Right renal cortex interstitium (tissue), 3 donors: ENCODE data around the gene KCNG4. TPM values are rescaled to one million over a fixed set of nuclear protein-coding genes. Genes with fewer than 3 reads are reported as not detected.
"Not testable (repeated sequence)": the region's sequence is repeated elsewhere in the genome, so short reads cannot be mapped to it uniquely, and the experiment has no call there.

ENCODE experiments used
- DNase-seq, 3 donors: peaks; one replicate each; pipeline ENCODE4 v3.0.0-alpha.2; 2013; ENCODE audit warnings: low read depth in 3 of 3, low spot score in 2 of 3
- polyA plus RNA-seq, 3 donors: library from polyadenylated mRNA; unstranded; fragments of 120-200 nt; gene quantifications; one replicate each; pipeline ENCODE4 v1.2.1, GENCODE V29; 2013; ENCODE audit not compliant: insufficient read length in 3 of 3

Gene KCNG4
- polyA plus RNA-seq, 3 donors, result 0.07 TPM; not detected in 2

- DNase-seq, result no peak
Measured at GRCh38 chr16:84209989-84210388, 29.8 kb downstream of the KCNG4 start.

- no peak for DNase-seq
Measured at GRCh38 chr16:84207879-84208278, 31.9 kb downstream of the KCNG4 start.

GRCh38 chr16:84207251-84207650 lies 32.6 kb downstream of the KCNG4 start:
- peak in 1 of 3 donors; percentile 32 for DNase-seq

GRCh38 chr16:84205976-84206691 lies 33.7 kb downstream of the KCNG4 start:
- DNase-seq, result no peak

- not testable (repeated sequence) for DNase-seq
Measured at GRCh38 chr16:84205123-84205522, 34.7 kb downstream of the KCNG4 start.

GRCh38 chr16:84204551-84204950 lies 35.3 kb downstream of the KCNG4 start:
- not testable (repeated sequence) for DNase-seq

GRCh38 chr16:84199861-84200260 lies 40.0 kb downstream of the KCNG4 start:
- no peak for DNase-seq

GRCh38 chr16:84199097-84199496 lies 40.7 kb downstream of the KCNG4 start:
- no peak for DNase-seq

GRCh38 chr16:84198401-84198800 lies 41.4 kb downstream of the KCNG4 start:
- no peak for DNase-seq

- DNase-seq, result no peak
Measured at GRCh38 chr16:84197466-84198128, 42.2 kb downstream of the KCNG4 start.

- no peak for DNase-seq
Measured at GRCh38 chr16:84196727-84197394, 43.0 kb downstream of the KCNG4 start.

GRCh38 chr16:84196101-84196500 lies 43.7 kb downstream of the KCNG4 start:
- no peak for DNase-seq

GRCh38 chr16:84195201-84196093 lies 44.4 kb downstream of the KCNG4 start:
- DNase-seq, result no peak

- DNase-seq, result no peak
Measured at GRCh38 chr16:84194470-84195200, 45.2 kb downstream of the KCNG4 start.

GRCh38 chr16:84194018-84194417 lies 45.8 kb downstream of the KCNG4 start:
- DNase-seq, result no peak

- DNase-seq, result no peak
Measured at GRCh38 chr16:84193480-84193879, 46.3 kb downstream of the KCNG4 start.

- no peak for DNase-seq
Measured at GRCh38 chr16:84191466-84191865, 48.3 kb downstream of the KCNG4 start.

- DNase-seq, result no peak
Measured at GRCh38 chr16:84190731-84191388, 49.0 kb downstream of the KCNG4 start, which contains the start of gene ADAD2. Gene ADAD2, plus strand, starts transcription at chr16:84191157. Its CDS starts 74 bp downstream, at chr16:84191231.

- peak; percentile 82 to 89 (median 84) for DNase-seq
Measured at GRCh38 chr16:84186685-84187437, 53.0 kb downstream of the KCNG4 start, which contains the start of gene TAF1C. Gene TAF1C, minus strand, starts transcription at chr16:84187057. Its CDS starts 2,069 bp downstream, at chr16:84184988.
